K562 (cell line): ENCODE data around the gene NLGN4X. TPM values are rescaled to one million over a fixed set of nuclear protein-coding genes. Genes with fewer than 3 reads are reported as not detected.

ENCODE experiments used
- ATAC-seq: fragments of 200-7000 bp; cut with Tn5 transposase; 3 replicates; pipeline ENCODE4 v1.9.1; 2020; ENCODE audit warnings: moderate library complexity
- BruUV-seq: library from RNA; stranded (reverse); fragments of 400-500 nt; replicated peaks from 2 replicates; lab custom pipeline; 2021; lab: Mats Ljungman, UMichigan
- CTCF ChIA-PET: fragments of 300-600 bp; formaldehyde crosslinking; extraction: SDS; loops from one replicate; lab custom pipeline; 2021; ENCODE audit warnings: low intra/inter-chr PET ratio; lab: Yijun Ruan, JAX
- POLR2A ChIA-PET: fragments of 300-600, 350-650 bp; sonication (Branson Sonifier 250); formaldehyde crosslinking; extraction: SDS; loops from one replicate; lab custom pipeline; 2021; ENCODE audit warnings: antibody characterized with exemption, inconsistent platforms; lab: Yijun Ruan, JAX
- DNase-seq, 4 experiments: peaks; one replicate each; pipeline versions ENCODE4 v3.0.0 to v3.0.0-alpha.2; 2011 to 2018; ENCODE audit warnings: low spot score in 3 of 4, mixed read lengths in 3 of 4; ENCODE audit errors: extremely low read depth in 1 of 4
- FAIRE-seq: peaks from 2 replicates; lab custom pipeline; 2011; peaks lifted over from hg19 to GRCh38; lab: Jason Lieb, UNC
- H2AFZ ChIP-seq: 2 replicates; pipeline ENCODE4 v1.6.0; 2011; ENCODE audit warnings: low read depth, low read length, control low read depth, inconsistent platforms
- H3K27ac ChIP-seq: fragments of 200-600 bp; 3 replicates; pipeline ENCODE4 v1.8.0; 2011; ENCODE audit warnings: low read depth, mild to moderate bottlenecking, control low read depth, inconsistent platforms, low read length, moderate library complexity, mixed read lengths; ENCODE audit errors: extremely low read depth
- H3K27me3 ChIP-seq, 2 experiments: fragments of 300-600 bp in 1 of 2; 2 replicates in 1 of 2; 3 replicates in 1 of 2; pipeline versions ENCODE4 v1.6.0 to v1.8.0; 2011; ENCODE audit warnings: inconsistent platforms in 2 of 2, low read length in 2 of 2, mild to moderate bottlenecking in 1 of 2, mixed read lengths in 1 of 2, moderate library complexity in 1 of 2; ENCODE audit not compliant: control insufficient read depth in 2 of 2, insufficient read depth in 2 of 2
- H3K36me3 ChIP-seq: fragments of 300-600 bp; 3 replicates; pipeline ENCODE4 v1.8.0; 2011; ENCODE audit warnings: mild to moderate bottlenecking, low read length, inconsistent platforms; ENCODE audit not compliant: control insufficient read depth, insufficient read depth
- H3K4me1 ChIP-seq, 2 experiments: fragments of 200-600 bp in 1 of 2; replicated peaks in 1 of 2; 2 replicates in 1 of 2; 3 replicates in 1 of 2; pipeline versions ENCODE4 v1.5.1 to v1.8.0; 2011; ENCODE audit warnings: inconsistent platforms in 2 of 2, low read length in 2 of 2, mild to moderate bottlenecking in 1 of 2, mixed read lengths in 1 of 2, moderate library complexity in 1 of 2; ENCODE audit not compliant: control insufficient read depth in 2 of 2, insufficient read depth in 2 of 2
- H3K4me2 ChIP-seq: 2 replicates; pipeline ENCODE4 v1.6.1; 2011; ENCODE audit warnings: low read length, control low read depth, inconsistent platforms, mixed read lengths; ENCODE audit not compliant: insufficient read depth
- H3K4me3 ChIP-seq: fragments of 200-600 bp; sonication (generic), shearing (Covaris generic); 2 replicates; pipeline ENCODE4 v1.5.1; 2016; ENCODE audit warnings: control low read depth, inconsistent platforms
- H3K79me2 ChIP-seq: fragments of 200-600 bp; 3 replicates; pipeline ENCODE4 v1.8.0; 2011; ENCODE audit warnings: low read length, inconsistent platforms; ENCODE audit not compliant: control insufficient read depth, insufficient read depth
- H3K9ac ChIP-seq, 2 experiments: 2 replicates each; pipeline versions ENCODE4 v1.6.0 to v1.6.1; 2011; ENCODE audit warnings: low read depth in 2 of 2, low read length in 2 of 2, control low read depth in 1 of 2, inconsistent platforms in 1 of 2, mild to moderate bottlenecking in 1 of 2, mixed read lengths in 1 of 2; ENCODE audit not compliant: insufficient read depth in 1 of 2
- H3K9me1 ChIP-seq: one replicate; pipeline ENCODE4 v1.6.0; 2011; ENCODE audit warnings: inconsistent platforms, mild to moderate bottlenecking, low read length, moderate library complexity; ENCODE audit not compliant: control insufficient read depth, insufficient read depth
- H3K9me3 ChIP-seq: replicated peaks from 2 replicates; pipeline ENCODE4 v1.5.1; 2011; ENCODE audit warnings: low read depth, low read length, inconsistent platforms; ENCODE audit not compliant: control insufficient read depth, insufficient read depth
- H4K20me1 ChIP-seq: replicated peaks from 2 replicates; pipeline ENCODE4 v1.6.1; 2011; ENCODE audit warnings: low read length, inconsistent platforms, mixed read lengths; ENCODE audit not compliant: control insufficient read depth, insufficient read depth
- CREM ChIP-seq: IDR thresholded peaks from 2 replicates; pipeline ENCODE4 v1.6.1; 2014; ENCODE audit warnings: antibody characterized with exemption, low read depth
- ZFP1 ChIP-seq: fragments of 450-650 bp; formaldehyde crosslinking; IDR thresholded peaks from 2 replicates; pipeline ENCODE4 v1.4.0; 2020; ENCODE audit warnings: mild to moderate bottlenecking, mixed read lengths
- ZNF174 ChIP-seq: fragments of 250-450 bp; sonication (Bioruptor Pico); IDR thresholded peaks from 2 replicates; pipeline ENCODE4 v1.4.0; 2020; ENCODE audit warnings: mild to moderate bottlenecking
- ZNF408 ChIP-seq: fragments of 250-450 bp; sonication (Bioruptor Pico); IDR thresholded peaks from 2 replicates; pipeline ENCODE4 v1.4.0; 2020; ENCODE audit warnings: low read depth, mild to moderate bottlenecking, moderate library complexity
- ZNF41 ChIP-seq: fragments of 250-450 bp; sonication (Bioruptor Pico); conservative IDR thresholded peaks from 2 replicates; pipeline ENCODE4 v1.4.0; 2020; ENCODE audit warnings: mild to moderate bottlenecking
- ZNF431 ChIP-seq: sonication (generic); formaldehyde crosslinking; IDR thresholded peaks from 2 replicates; pipeline ENCODE4 v1.8.0; 2022; ENCODE audit warnings: mild to moderate bottlenecking, missing genetic modification reagents
- ZNF445 ChIP-seq: fragments of 250-450 bp; sonication (Bioruptor Pico); IDR thresholded peaks from 2 replicates; pipeline ENCODE4 v1.4.0; 2020; ENCODE audit warnings: low read depth, mild to moderate bottlenecking, moderate library complexity
- WGBS: fragments of 100-300 bp; shearing (Covaris generic); methylation state at CpG from one replicate; pipeline ENCODE4 v1.1.6; 2016; ENCODE audit warnings: low coverage, mixed read lengths; ENCODE audit not compliant: insufficient coverage; ENCODE audit errors: missing lambda C conversion rate; 5-methylcytosine and 5-hydroxymethylcytosine counted together
- in situ Hi-C: fragments of 300-500 bp; cut with MboI; formaldehyde crosslinking; loops from 4 replicates; pipeline ENCODE4 v1.15.0; 2018; ENCODE audit warnings: inconsistent platforms, mixed read lengths
- intact Hi-C: fragments of 100-400 bp; cut with micrococcal nuclease; formaldehyde crosslinking; loops from 2 replicates; pipeline ENCODE4 v1.14.2; 2022
- polyA plus RNA-seq, 8 experiments: library from polyadenylated mRNA; depleted of rRNA in 4 of 8; stranded (reverse) in 5 of 8; unstranded in 3 of 8; fragments of >200 nt; fragmentation: Nextera tagmentation in 2 of 8; fragmentation: Illumina TruSeq in 1 of 8; extraction: Ambion mirVana in 2 of 8; extraction: Trizol in 1 of 8; gene quantifications; 2 replicates each; pipeline versions ENCODE4 v1.2.1 to v1.2.3, GENCODE V29; 2011 to 2014; ENCODE audit warnings: inconsistent platforms in 1 of 8, missing spikeins in 1 of 8
- total RNA-seq, 7 experiments: library from RNA; depleted of rRNA in 6 of 7; stranded (reverse); fragments of >200 nt in 6 of 7; fragmentation: Illumina TruSeq in 2 of 7; extraction: Trizol in 2 of 7; gene quantifications; 2 replicates each; pipeline versions ENCODE4 v1.2.1 to v1.2.3, GENCODE V29; 2011 to 2021; ENCODE audit warnings: low replicate concordance in 1 of 7
- TF ChIP-seq, protein P1 (sequence below): fragments of 250-450 bp; sonication (Bioruptor Pico); IDR thresholded peaks from 2 replicates; pipeline ENCODE4 v1.4.0; 2020; ENCODE audit warnings: mild to moderate bottlenecking
- TF ChIP-seq, protein P2 (sequence below), 2 experiments: fragments of 250-450 bp in 1 of 2; fragments of 450-650 bp in 1 of 2; sonication (Bioruptor Pico) in 1 of 2; IDR thresholded peaks; 2 replicates each; pipeline versions ENCODE4 v1.6.1 to v1.8.0; 2016 to 2021; ENCODE audit warnings: mild to moderate bottlenecking in 2 of 2, moderate library complexity in 2 of 2, missing compliant biosample characterization in 1 of 2, missing genetic modification characterization in 1 of 2
- TF ChIP-seq, protein P3 (sequence below): fragments of 250-450 bp; sonication (Bioruptor Pico); IDR thresholded peaks from 2 replicates; pipeline ENCODE4 v1.8.0; 2021; ENCODE audit warnings: borderline replicate concordance, mild to moderate bottlenecking, moderate library complexity; ENCODE audit not compliant: poor library complexity, severe bottlenecking
- TF ChIP-seq, protein P4 (sequence below): sonication (generic); formaldehyde crosslinking; IDR thresholded peaks from 2 replicates; pipeline ENCODE4 v1.8.1; 2022; ENCODE audit warnings: missing genetic modification reagents
- TF ChIP-seq, protein P5 (sequence below): sonication (generic); formaldehyde crosslinking; IDR thresholded peaks from 2 replicates; pipeline ENCODE4 v1.8.0; 2022; ENCODE audit warnings: mild to moderate bottlenecking, missing genetic modification reagents
- TF ChIP-seq, protein P6 (sequence below), 2 experiments: fragments of 200-800 bp in 1 of 2; sonication (Bioruptor generic) in 1 of 2; sonication (generic) in 1 of 2; formaldehyde crosslinking in 1 of 2; IDR thresholded peaks in 1 of 2; conservative IDR thresholded peaks in 1 of 2; 2 replicates each; pipeline versions ENCODE4 v1.5.0 to v1.6.1; 2016 to 2020; ENCODE audit warnings: missing compliant biosample characterization in 1 of 2, missing genetic modification characterization in 1 of 2, missing genetic modification reagents in 1 of 2

The NLGN4X gene
- total and polyA plus RNA-seq, 9 of the 15 experiments (the other 6 are each of a cell fraction or from before 2014, with no cell fraction given) = 0.07 TPM; not detected in 8

DNA sequence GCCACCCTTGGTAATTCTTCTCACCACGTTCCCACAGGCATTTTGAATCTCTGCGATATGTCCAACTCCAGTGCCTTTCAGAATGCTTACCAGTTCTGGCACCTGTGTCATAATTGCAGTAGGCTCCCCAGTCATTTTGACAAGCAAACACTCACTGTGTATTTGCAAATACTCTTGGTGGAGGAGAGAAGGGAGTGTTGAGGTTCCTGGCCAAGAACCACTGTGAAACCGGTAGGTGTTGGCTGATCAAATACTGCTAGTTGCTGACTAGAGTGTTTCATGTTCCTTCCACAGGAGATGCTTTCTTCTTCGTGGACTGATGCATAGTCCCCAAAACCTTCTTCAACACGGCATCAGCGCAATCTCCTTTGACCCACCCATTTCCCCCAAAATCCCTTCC, 16.0 kb upstream of the NLGN4X start:
- no peak for DNase-seq
- no peak overlapping the region for H2AFZ ChIP-seq
- no peaks in the 10 kb centered on the region for H3K9me1 ChIP-seq
- no peak overlapping the region for H3K27ac ChIP-seq
- no peak overlapping the region for H3K4me2 ChIP-seq
- ATAC-seq = no peak
- in situ Hi-C loops (no loop called here), intact Hi-C loops (no loop called here)
- no peaks in the 10 kb centered on the region for H3K9me3 ChIP-seq
- TF ChIP-seq, protein P1, sequence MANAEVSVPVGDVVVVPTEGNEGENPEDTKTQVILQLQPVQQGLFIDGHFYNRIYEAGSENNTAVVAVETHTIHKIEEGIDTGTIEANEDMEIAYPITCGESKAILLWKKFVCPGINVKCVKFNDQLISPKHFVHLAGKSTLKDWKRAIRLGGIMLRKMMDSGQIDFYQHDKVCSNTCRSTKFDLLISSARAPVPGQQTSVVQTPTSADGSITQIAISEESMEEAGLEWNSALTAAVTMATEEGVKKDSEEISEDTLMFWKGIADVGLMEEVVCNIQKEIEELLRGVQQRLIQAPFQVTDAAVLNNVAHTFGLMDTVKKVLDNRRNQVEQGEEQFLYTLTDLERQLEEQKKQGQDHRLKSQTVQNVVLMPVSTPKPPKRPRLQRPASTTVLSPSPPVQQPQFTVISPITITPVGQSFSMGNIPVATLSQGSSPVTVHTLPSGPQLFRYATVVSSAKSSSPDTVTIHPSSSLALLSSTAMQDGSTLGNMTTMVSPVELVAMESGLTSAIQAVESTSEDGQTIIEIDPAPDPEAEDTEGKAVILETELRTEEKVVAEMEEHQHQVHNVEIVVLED (CRISPR knock-in tag) = no peak
- TF ChIP-seq, protein P2, sequence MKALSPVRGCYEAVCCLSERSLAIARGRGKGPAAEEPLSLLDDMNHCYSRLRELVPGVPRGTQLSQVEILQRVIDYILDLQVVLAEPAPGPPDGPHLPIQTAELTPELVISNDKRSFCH (CRISPR knock-in tag; IDR thresholded peaks at IDR 0.05) = no peak
- TF ChIP-seq, protein P2 (tag; IDR thresholded peaks at IDR 0.05) = no peak
- TF ChIP-seq, protein P3, sequence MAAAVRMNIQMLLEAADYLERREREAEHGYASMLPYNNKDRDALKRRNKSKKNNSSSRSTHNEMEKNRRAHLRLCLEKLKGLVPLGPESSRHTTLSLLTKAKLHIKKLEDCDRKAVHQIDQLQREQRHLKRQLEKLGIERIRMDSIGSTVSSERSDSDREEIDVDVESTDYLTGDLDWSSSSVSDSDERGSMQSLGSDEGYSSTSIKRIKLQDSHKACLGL = no peak
- TF ChIP-seq ZNF41 (no peak), ZFP1 (CRISPR knock-in tag) (no peak), ZNF431 (no peak), ZNF408 (CRISPR knock-in tag) (no peak), ZNF445 (CRISPR knock-in tag) (no peak), CREM (no peak), ZNF174 (CRISPR knock-in tag) (no peak)
- TF ChIP-seq, protein P4, sequence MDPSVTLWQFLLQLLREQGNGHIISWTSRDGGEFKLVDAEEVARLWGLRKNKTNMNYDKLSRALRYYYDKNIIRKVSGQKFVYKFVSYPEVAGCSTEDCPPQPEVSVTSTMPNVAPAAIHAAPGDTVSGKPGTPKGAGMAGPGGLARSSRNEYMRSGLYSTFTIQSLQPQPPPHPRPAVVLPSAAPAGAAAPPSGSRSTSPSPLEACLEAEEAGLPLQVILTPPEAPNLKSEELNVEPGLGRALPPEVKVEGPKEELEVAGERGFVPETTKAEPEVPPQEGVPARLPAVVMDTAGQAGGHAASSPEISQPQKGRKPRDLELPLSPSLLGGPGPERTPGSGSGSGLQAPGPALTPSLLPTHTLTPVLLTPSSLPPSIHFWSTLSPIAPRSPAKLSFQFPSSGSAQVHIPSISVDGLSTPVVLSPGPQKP = no peak
- TF ChIP-seq, protein P5, sequence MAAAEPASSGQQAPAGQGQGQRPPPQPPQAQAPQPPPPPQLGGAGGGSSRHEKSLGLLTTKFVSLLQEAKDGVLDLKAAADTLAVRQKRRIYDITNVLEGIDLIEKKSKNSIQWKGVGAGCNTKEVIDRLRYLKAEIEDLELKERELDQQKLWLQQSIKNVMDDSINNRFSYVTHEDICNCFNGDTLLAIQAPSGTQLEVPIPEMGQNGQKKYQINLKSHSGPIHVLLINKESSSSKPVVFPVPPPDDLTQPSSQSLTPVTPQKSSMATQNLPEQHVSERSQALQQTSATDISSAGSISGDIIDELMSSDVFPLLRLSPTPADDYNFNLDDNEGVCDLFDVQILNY (CRISPR knock-in tag) = no peak
- TF ChIP-seq, protein P6, sequence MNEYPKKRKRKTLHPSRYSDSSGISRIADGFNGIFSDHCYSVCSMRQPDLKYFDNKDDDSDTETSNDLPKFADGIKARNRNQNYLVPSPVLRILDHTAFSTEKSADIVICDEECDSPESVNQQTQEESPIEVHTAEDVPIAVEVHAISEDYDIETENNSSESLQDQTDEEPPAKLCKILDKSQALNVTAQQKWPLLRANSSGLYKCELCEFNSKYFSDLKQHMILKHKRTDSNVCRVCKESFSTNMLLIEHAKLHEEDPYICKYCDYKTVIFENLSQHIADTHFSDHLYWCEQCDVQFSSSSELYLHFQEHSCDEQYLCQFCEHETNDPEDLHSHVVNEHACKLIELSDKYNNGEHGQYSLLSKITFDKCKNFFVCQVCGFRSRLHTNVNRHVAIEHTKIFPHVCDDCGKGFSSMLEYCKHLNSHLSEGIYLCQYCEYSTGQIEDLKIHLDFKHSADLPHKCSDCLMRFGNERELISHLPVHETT (CRISPR knock-in tag; conservative IDR thresholded peaks at IDR 0.05 in 1 of 2, IDR thresholded peaks at IDR 0.05 in 1 of 2) = no peak
- no TSS peak for BruUV-seq
- WGBS = 0% methylated on average over 4 of the region's 6 CpGs
- ChIA-PET CTCF (no interaction called here), POLR2A (no interaction called here)
- no peaks in the 10 kb centered on the region for H4K20me1 ChIP-seq
- no peaks in the 10 kb centered on the region for H3K27me3 ChIP-seq
- H3K79me2 ChIP-seq = no peaks in the 10 kb centered on the region
- no peak overlapping the region for H3K4me3 ChIP-seq
- H3K9ac ChIP-seq = no peak overlapping the region
- FAIRE-seq = no peak
- H3K36me3 ChIP-seq = no peaks in the 10 kb centered on the region
- H3K4me1 ChIP-seq = no peaks in the 10 kb centered on the region
